Measurements from ENCODE around the gene ELMO1.

ELMO1 gene

GRCh38 chr7:37448636-37449361, at the start of gene ELMO1:
TSS of gene ELMO1 (minus strand) at chr7:37448864. CDS start at chr7:37342690, 106,174 bp downstream.
- no peak for DNase-seq (ENCODE audit: low read depth)

GRCh38 chr7:37497576-37497975, 48.9 kb upstream of the ELMO1 start:
- no peak for DNase-seq (ENCODE audit: low read depth)

- no peak for DNase-seq (ENCODE audit: low read depth)
Observed at GRCh38 chr7:37495574-37496184, 47.0 kb upstream of the ELMO1 start.

GRCh38 chr7:37494926-37495325, 46.3 kb upstream of the ELMO1 start:
- DNase-seq (ENCODE audit: low read depth): no peak

GRCh38 chr7:37493810-37494209, 45.1 kb upstream of the ELMO1 start:
- DNase-seq (ENCODE audit: low read depth): no peak

GRCh38 chr7:37493123-37493522, 44.5 kb upstream of the ELMO1 start:
- no peak for DNase-seq (ENCODE audit: low read depth)

GRCh38 chr7:37491919-37492694, 43.4 kb upstream of the ELMO1 start:
- DNase-seq (ENCODE audit: low read depth): no peak

- no peak for DNase-seq (ENCODE audit: low read depth)
Observed at GRCh38 chr7:37489703-37490102, 41.0 kb upstream of the ELMO1 start.

GRCh38 chr7:37488163-37488764, 39.6 kb upstream of the ELMO1 start:
- DNase-seq (ENCODE audit: low read depth): no peak

GRCh38 chr7:37484426-37485073, 35.9 kb upstream of the ELMO1 start:
- no peak for DNase-seq (ENCODE audit: low read depth)

- DNase-seq (ENCODE audit: low read depth): no peak
Observed at GRCh38 chr7:37483627-37484026, 35.0 kb upstream of the ELMO1 start.

- DNase-seq (ENCODE audit: low read depth): no peak
Observed at GRCh38 chr7:37482953-37483352, 34.3 kb upstream of the ELMO1 start.

- DNase-seq (ENCODE audit: low read depth): no peak
Observed at GRCh38 chr7:37482505-37482904, 33.8 kb upstream of the ELMO1 start.

- no peak for DNase-seq (ENCODE audit: low read depth)
Observed at GRCh38 chr7:37481722-37482288, 33.1 kb upstream of the ELMO1 start.

- no peak for DNase-seq (ENCODE audit: low read depth)
Observed at GRCh38 chr7:37481154-37481553, 32.5 kb upstream of the ELMO1 start.

- DNase-seq (ENCODE audit: low read depth): no peak
Observed at GRCh38 chr7:37480041-37481031, 31.7 kb upstream of the ELMO1 start.

GRCh38 chr7:37476881-37477450, 28.3 kb upstream of the ELMO1 start:
- no peak for DNase-seq (ENCODE audit: low read depth)

- no peak for DNase-seq (ENCODE audit: low read depth)
Observed at GRCh38 chr7:37476428-37476827, 27.8 kb upstream of the ELMO1 start.

GRCh38 chr7:37475646-37476045, 27.0 kb upstream of the ELMO1 start:
- no peak for DNase-seq (ENCODE audit: low read depth)

GRCh38 chr7:37471619-37472018, 23.0 kb upstream of the ELMO1 start:
- no peak for DNase-seq (ENCODE audit: low read depth)

Measured in GM04503 (cell line).